ENCODE results near the gene KRTAP9-9.
"Not testable (repeated sequence)": the region's sequence is repeated elsewhere in the genome, so short reads cannot be mapped to it uniquely, and the experiment has no call there.

The KRTAP9-9 gene

GRCh38 chr17:41255381-41256290 is at the start of gene KRTAP9-9:
TSS of gene KRTAP9-9 (plus strand) at chr17:41255384.
- DNase-seq, result not testable (repeated sequence)

GRCh38 chr17:41211845-41212466 is 43.2 kb upstream of the KRTAP9-9 start:
- no peak for DNase-seq

GRCh38 chr17:41212524-41213169 is 42.5 kb upstream of the KRTAP9-9 start:
- DNase-seq, result no peak

GRCh38 chr17:41215681-41216080 is 39.5 kb upstream of the KRTAP9-9 start:
- no peak for DNase-seq

- no peak for DNase-seq
Measured at GRCh38 chr17:41223821-41224220, 31.4 kb upstream of the KRTAP9-9 start.

GRCh38 chr17:41226051-41226450 is 29.1 kb upstream of the KRTAP9-9 start:
- no peak for DNase-seq

GRCh38 chr17:41226598-41227095 is 28.5 kb upstream of the KRTAP9-9 start, which contains the start of gene KRTAP9-2:
TSS of gene KRTAP9-2 (plus strand) at chr17:41226648. CDS start at chr17:41226655, 7 bp downstream.
- not testable (repeated sequence) for DNase-seq

- no peak for DNase-seq
Measured at GRCh38 chr17:41230094-41230493, 25.1 kb upstream of the KRTAP9-9 start.

- no peak for DNase-seq
Measured at GRCh38 chr17:41231731-41232130, 23.5 kb upstream of the KRTAP9-9 start.

GRCh38 chr17:41232399-41233105 is 22.6 kb upstream of the KRTAP9-9 start, which contains the start of gene KRTAP9-3:
TSS of gene KRTAP9-3 (plus strand) at chr17:41232449. CDS start at chr17:41232502, 53 bp downstream.
- not testable (repeated sequence) for DNase-seq

- DNase-seq, result not testable (repeated sequence)
Measured at GRCh38 chr17:41237116-41237515, 18.1 kb upstream of the KRTAP9-9 start.

- not testable (repeated sequence) for DNase-seq
Measured at GRCh38 chr17:41237949-41238437, 17.2 kb upstream of the KRTAP9-9 start, which contains the start of gene KRTAP9-8. TSS of gene KRTAP9-8 (plus strand) at chr17:41237999. CDS start at chr17:41238052, 53 bp downstream.

GRCh38 chr17:41246995-41247787 is 8.0 kb upstream of the KRTAP9-9 start:
- DNase-seq, result not testable (repeated sequence)

GRCh38 chr17:41249637-41250240 is 5.4 kb upstream of the KRTAP9-9 start, which contains the start of gene KRTAP9-4:
TSS of gene KRTAP9-4 (plus strand) at chr17:41249687. CDS start at chr17:41249721, 34 bp downstream.
- DNase-seq, result not testable (repeated sequence)

GRCh38 chr17:41251261-41251660 is 3.9 kb upstream of the KRTAP9-9 start:
- no peak for DNase-seq

- no peak for DNase-seq
Measured at GRCh38 chr17:41254861-41255260, 323 bp upstream of the KRTAP9-9 start.

- no peak for DNase-seq
Measured at GRCh38 chr17:41256291-41256685, 1.1 kb downstream of the KRTAP9-9 start.

GRCh38 chr17:41258406-41258805 is 3.2 kb downstream of the KRTAP9-9 start:
- DNase-seq, result no peak

GRCh38 chr17:41263212-41263611 is 8.0 kb downstream of the KRTAP9-9 start:
- DNase-seq, result no peak

GRCh38 chr17:41264599-41264998 is 9.4 kb downstream of the KRTAP9-9 start:
- no peak for DNase-seq

GRCh38 chr17:41265078-41265477 is 9.9 kb downstream of the KRTAP9-9 start, which contains the start of gene KRTAP9-6:
TSS of gene KRTAP9-6 (plus strand) at chr17:41265378. CDS start at chr17:41265378, 0 bp downstream.
- no peak for DNase-seq

All from MV-4-11 (cell line).